Spleen (tissue), 11 donors: ENCODE data around the gene CHSY3. TPM values are rescaled to one million over a fixed set of nuclear protein-coding genes. Genes with fewer than 3 reads are reported as not detected.
"Not testable (repeated sequence)": the region's sequence is repeated elsewhere in the genome, so short reads cannot be mapped to it uniquely, and the experiment has no call there.

ENCODE experiments used
- DNase-seq: peaks from one replicate; pipeline ENCODE4 v3.0.0-alpha.2; 2020
- H3K27ac ChIP-seq, 8 donors: fragments of 200-600 bp; sonication (generic) in 7 of 8; 1 replicate in 4 of 8; 2 replicates in 4 of 8; pipeline versions ENCODE4 v1.5.0 to v1.8.0; 2016 to 2021; ENCODE audit warnings: inconsistent platforms in 4 of 8, mild to moderate bottlenecking in 4 of 8, moderate library complexity in 1 of 8
- H3K27me3 ChIP-seq, 7 donors: fragments of 200-600 bp; sonication (generic) in 6 of 7; replicated peaks in 1 of 7; 1 replicate in 4 of 7; 2 replicates in 3 of 7; pipeline versions ENCODE4 v1.5.0 to v1.8.0; 2016 to 2021; ENCODE audit warnings: inconsistent platforms in 3 of 7, mild to moderate bottlenecking in 1 of 7
- H3K36me3 ChIP-seq, 6 donors: fragments of 200-600 bp; sonication (generic) in 5 of 6; 1 replicate in 4 of 6; 2 replicates in 2 of 6; pipeline versions ENCODE4 v1.5.0 to v1.8.0; 2016 to 2021; ENCODE audit warnings: inconsistent platforms in 2 of 6
- H3K4me1 ChIP-seq, 6 donors: fragments of 200-600 bp; sonication (generic) in 5 of 6; 1 replicate in 3 of 6; 2 replicates in 3 of 6; pipeline versions ENCODE4 v1.5.0 to v1.8.0; 2016 to 2021; ENCODE audit warnings: inconsistent platforms in 3 of 6
- H3K4me3 ChIP-seq, 8 donors: fragments of 200-600 bp; sonication (generic) in 7 of 8; 1 replicate in 4 of 8; 2 replicates in 4 of 8; pipeline versions ENCODE4 v1.5.0 to v1.8.0; 2016 to 2021; ENCODE audit warnings: inconsistent platforms in 4 of 8, mild to moderate bottlenecking in 4 of 8, moderate library complexity in 2 of 8
- H3K9me3 ChIP-seq, 8 donors: fragments of 200-600 bp; sonication (generic) in 7 of 8; 1 replicate in 4 of 8; 2 replicates in 4 of 8; pipeline versions ENCODE4 v1.5.0 to v1.8.0; 2016 to 2021; ENCODE audit warnings: inconsistent platforms in 4 of 8
- POLR2A ChIP-seq, 3 donors: fragments of 450-650 bp; IDR thresholded peaks; one replicate each; pipeline ENCODE4 v1.5.1; 2017; ENCODE audit warnings: antibody characterized with exemption in 3 of 3, mild to moderate bottlenecking in 1 of 3
- POLR2AphosphoS5 ChIP-seq, 3 donors: sonication (generic); formaldehyde crosslinking; IDR thresholded peaks; one replicate each; pipeline ENCODE4 v1.5.1; 2017; ENCODE audit warnings: antibody characterized with exemption in 3 of 3
- WGBS, 5 donors: extraction: QIAGEN DNeasy Blood & Tissue Kit in 3 of 5; methylation state at CpG; one replicate each; pipeline versions ENCODE4 v1.1.5 to v1.1.7; 2013 to 2018; 5-methylcytosine and 5-hydroxymethylcytosine counted together
- intact Hi-C: fragments of 100-400 bp; cut with DNase I; formaldehyde crosslinking; loops from one replicate; pipeline ENCODE4 v1.15.0; 2023; ENCODE audit warnings: low total_unique reads
- polyA plus RNA-seq, 3 donors: library from polyadenylated mRNA; stranded (reverse); fragments of 200-250 nt; gene quantifications; one replicate each; pipeline ENCODE4 v1.2.1, GENCODE V29; 2013
- total RNA-seq, 7 donors: library from RNA; depleted of rRNA in 3 of 7; stranded (reverse); fragments of >200 nt in 3 of 7; fragmentation: NEBNext Ultra II Directional in 4 of 7; extraction: Animal tissue kit (Norgen Biotek cat#: 25700) in 4 of 7; gene quantifications; one replicate each; pipeline versions ENCODE4 v1.1.0 to v1.2.1, GENCODE V29; 2016 to 2021
- TF ChIP-seq, protein P1 (sequence below), 11 experiments: fragments of 200-600 bp in 7 of 11; fragments of 450-650 bp in 4 of 11; sonication (generic) in 4 of 11; IDR thresholded peaks in 8 of 11; conservative IDR thresholded peaks in 3 of 11; 1 replicate in 7 of 11; 2 replicates in 4 of 11; pipeline versions ENCODE4 v1.4.0 to v1.8.0; 2016 to 2021; ENCODE audit warnings: antibody characterized with exemption in 11 of 11, inconsistent platforms in 4 of 11, mild to moderate bottlenecking in 1 of 11
- donor health status: healthy with polysubstance abuse.
- donor health status: DM: no; HTN: no; CAD: no; lungs with moderate emphysema.
- donor health status: DM: no; HTN: no; CAD: no.
- donor health status: Bipolar disorder and iron deficiency.
- donor health status: healthy.
- donor health status: DM: no; HTN: no; CAD: no.
- donor health status: DM: yes; HTN: yes; CAD: no.

Gene CHSY3
- total and polyA plus RNA-seq, 10 donors: 0.07 to 3.0 (median 1.5) TPM

DNA sequence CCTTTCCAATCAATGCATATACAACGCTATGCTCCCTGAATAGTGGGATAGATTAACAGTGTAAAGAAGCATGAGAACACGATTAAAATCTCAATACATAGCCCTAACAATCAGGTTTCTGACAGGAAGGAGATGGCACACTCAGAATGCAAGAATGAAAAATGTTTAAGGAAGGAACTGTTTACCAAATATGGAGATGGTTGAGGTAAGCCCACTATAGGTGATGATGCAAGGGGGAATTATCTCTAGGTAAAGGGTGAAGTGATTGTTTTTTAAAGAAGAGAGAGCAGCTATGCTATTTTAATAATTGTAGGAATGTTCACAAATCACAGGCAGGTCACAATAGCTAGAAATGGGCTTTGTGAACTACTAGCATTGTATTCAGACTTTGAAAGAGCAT lies 302.4 kb downstream of the CHSY3 start:
- H3K9me3 ChIP-seq: peaks cover 0 to 12% (median 0%) of the 10 kb centered on the region in 8 donors
- H3K27ac ChIP-seq: no peak overlapping the region
- TF ChIP-seq POLR2AphosphoS5 (IDR thresholded peaks at IDR 0.05) (no peak), POLR2A (IDR thresholded peaks at IDR 0.05) (no peak)
- TF ChIP-seq, protein P1, sequence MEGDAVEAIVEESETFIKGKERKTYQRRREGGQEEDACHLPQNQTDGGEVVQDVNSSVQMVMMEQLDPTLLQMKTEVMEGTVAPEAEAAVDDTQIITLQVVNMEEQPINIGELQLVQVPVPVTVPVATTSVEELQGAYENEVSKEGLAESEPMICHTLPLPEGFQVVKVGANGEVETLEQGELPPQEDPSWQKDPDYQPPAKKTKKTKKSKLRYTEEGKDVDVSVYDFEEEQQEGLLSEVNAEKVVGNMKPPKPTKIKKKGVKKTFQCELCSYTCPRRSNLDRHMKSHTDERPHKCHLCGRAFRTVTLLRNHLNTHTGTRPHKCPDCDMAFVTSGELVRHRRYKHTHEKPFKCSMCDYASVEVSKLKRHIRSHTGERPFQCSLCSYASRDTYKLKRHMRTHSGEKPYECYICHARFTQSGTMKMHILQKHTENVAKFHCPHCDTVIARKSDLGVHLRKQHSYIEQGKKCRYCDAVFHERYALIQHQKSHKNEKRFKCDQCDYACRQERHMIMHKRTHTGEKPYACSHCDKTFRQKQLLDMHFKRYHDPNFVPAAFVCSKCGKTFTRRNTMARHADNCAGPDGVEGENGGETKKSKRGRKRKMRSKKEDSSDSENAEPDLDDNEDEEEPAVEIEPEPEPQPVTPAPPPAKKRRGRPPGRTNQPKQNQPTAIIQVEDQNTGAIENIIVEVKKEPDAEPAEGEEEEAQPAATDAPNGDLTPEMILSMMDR (IDR thresholded peaks at IDR 0.05 in 8 of 11, conservative IDR thresholded peaks at IDR 0.05 in 3 of 11): no peak
- no peaks in the 10 kb centered on the region for H3K4me1 ChIP-seq
- H3K4me3 ChIP-seq: no peak overlapping the region
- intact Hi-C loops: no loop called here
- H3K36me3 ChIP-seq: no peaks in the 10 kb centered on the region
- WGBS, 5 donors: 59 to 69% (median 67%) methylated on average over 2 of the region's 2 CpGs
- DNase-seq: no peak
- no peaks in the 10 kb centered on the region for H3K27me3 ChIP-seq

DNA sequence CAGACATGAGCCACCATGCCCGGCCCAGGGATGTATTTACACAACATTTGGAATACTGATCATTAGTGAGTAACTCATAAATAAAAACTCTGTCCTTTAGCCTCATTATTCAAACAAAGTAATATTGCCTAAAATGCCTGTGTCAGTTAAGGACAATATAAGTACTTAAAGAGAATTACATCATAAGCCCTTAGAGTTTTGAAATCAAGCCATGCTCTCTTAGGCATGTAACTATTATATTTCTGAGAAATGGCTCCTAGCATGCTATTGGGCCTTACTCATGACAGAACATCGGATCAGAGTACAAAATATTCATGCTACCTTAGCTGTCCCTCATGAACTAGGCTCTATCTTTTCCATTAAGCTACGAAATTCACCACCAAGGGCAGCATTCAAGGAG lies 309.3 kb downstream of the CHSY3 start:
- H3K27me3 ChIP-seq: no peaks in the 10 kb centered on the region
- no peaks in the 10 kb centered on the region for H3K4me1 ChIP-seq
- no peaks in the 10 kb centered on the region for H3K9me3 ChIP-seq
- H3K27ac ChIP-seq: no peak overlapping the region
- DNase-seq: no peak
- H3K36me3 ChIP-seq: no peaks in the 10 kb centered on the region
- no peak overlapping the region for H3K4me3 ChIP-seq
- intact Hi-C loops: no loop called here
- whole genome bisulfite sequencing, 5 donors: 66 to 88% (median 74%) methylated on average over 3 of the region's 3 CpGs
- TF ChIP-seq POLR2AphosphoS5 (IDR thresholded peaks at IDR 0.05) (no peak), POLR2A (IDR thresholded peaks at IDR 0.05) (no peak)
- TF ChIP-seq, protein P1 (IDR thresholded peaks at IDR 0.05 in 8 of 11, conservative IDR thresholded peaks at IDR 0.05 in 3 of 11): no peak

DNA sequence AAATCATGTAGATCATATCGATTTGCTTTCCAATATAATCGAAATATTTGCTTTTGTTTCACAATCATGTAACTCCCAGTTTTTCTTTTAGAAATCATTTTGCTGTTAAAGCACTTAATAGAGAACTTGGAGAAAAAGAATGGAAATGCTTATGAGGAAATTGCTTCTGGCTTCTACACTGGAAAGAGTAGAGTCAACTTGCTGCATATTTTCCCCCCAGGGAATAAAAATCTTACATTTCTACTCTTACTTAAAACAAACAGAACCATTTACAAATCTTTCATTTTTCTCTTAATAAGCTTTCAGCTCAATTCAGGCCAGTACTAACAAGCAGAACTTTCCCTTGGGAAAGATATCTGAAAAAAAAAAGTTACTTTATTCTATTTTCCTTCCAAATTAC lies 312.0 kb downstream of the CHSY3 start:
- DNase-seq: no peak
- H3K4me1 ChIP-seq: no peaks in the 10 kb centered on the region
- TF ChIP-seq, protein P1 (IDR thresholded peaks at IDR 0.05 in 8 of 11, conservative IDR thresholded peaks at IDR 0.05 in 3 of 11): no peak
- no peak for TF ChIP-seq POLR2A (IDR thresholded peaks at IDR 0.05)
- no peak for TF ChIP-seq POLR2AphosphoS5 (IDR thresholded peaks at IDR 0.05)
- intact Hi-C loops: no loop called here
- 86 to 92% (median 89%) methylated on average over 2 of the region's 2 CpGs for WGBS, 5 donors
- H3K9me3 ChIP-seq: no peaks in the 10 kb centered on the region
- no peak overlapping the region for H3K27ac ChIP-seq
- no peak overlapping the region for H3K4me3 ChIP-seq
- H3K27me3 ChIP-seq: no peaks in the 10 kb centered on the region
- no peaks in the 10 kb centered on the region for H3K36me3 ChIP-seq

DNA sequence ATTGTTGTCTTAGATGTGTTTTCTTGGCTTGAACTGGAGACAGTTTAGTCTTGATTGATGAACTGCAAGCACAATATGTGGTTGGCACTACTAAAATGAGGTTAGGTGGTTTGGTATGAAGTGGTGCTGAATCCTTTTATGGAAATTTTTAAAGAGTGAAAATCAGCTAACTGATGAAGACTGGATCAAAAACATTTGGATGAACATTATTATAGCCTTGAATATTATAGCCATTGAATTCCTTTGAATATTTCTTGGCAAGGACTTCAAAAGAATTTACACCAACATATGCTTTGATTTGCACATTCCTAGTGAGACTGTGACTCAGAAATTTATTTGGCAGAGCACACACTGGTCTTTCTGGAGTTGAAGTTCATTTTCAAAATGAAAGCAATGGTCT lies 318.3 kb downstream of the CHSY3 start:
- intact Hi-C loops: no loop called here

DNA sequence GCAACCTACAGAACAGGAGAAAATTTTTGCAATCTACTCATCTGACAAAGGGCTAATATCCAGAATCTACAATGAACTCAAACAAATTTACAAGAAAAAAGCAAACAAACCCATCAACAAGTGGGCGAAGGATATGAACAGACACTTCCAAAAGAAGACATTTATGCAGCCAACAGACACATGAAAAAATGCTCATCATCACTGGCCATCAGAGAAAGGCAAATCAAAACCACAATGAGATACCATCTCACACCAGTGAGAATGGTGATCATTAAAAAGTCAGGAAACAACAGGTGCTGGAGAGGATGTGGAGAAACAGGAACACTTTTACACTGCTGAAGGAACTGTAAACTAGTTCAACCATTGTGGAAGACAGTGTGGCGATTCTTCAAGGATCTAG lies 322.3 kb downstream of the CHSY3 start:
- H3K27me3 ChIP-seq, intact Hi-C loops, DNase-seq, H3K27ac ChIP-seq, H3K4me1 ChIP-seq, H3K36me3 ChIP-seq, H3K9me3 ChIP-seq, H3K4me3 ChIP-seq: not testable (repeated sequence)
- WGBS, 5 donors: 35 to 98% (median 87%) methylated on average over 2 of the region's 2 CpGs

More for the DNA sequence above, 318.3 kb downstream of the CHSY3 start:
- TF ChIP-seq POLR2A (IDR thresholded peaks at IDR 0.05) (no peak), POLR2AphosphoS5 (IDR thresholded peaks at IDR 0.05) (no peak)
- TF ChIP-seq, protein P1 (IDR thresholded peaks at IDR 0.05 in 8 of 11, conservative IDR thresholded peaks at IDR 0.05 in 3 of 11): no peak
- no peaks in the 10 kb centered on the region for H3K9me3 ChIP-seq
- no peak for DNase-seq
- no peak overlapping the region for H3K27ac ChIP-seq
- H3K36me3 ChIP-seq: no peaks in the 10 kb centered on the region
- H3K4me1 ChIP-seq: no peaks in the 10 kb centered on the region
- H3K4me3 ChIP-seq: no peak overlapping the region
- no peaks in the 10 kb centered on the region for H3K27me3 ChIP-seq
